Thoracic aorta (tissue), 2 donors: ENCODE data around the gene DDX4. TPM values are rescaled to one million over a fixed set of nuclear protein-coding genes. Genes with fewer than 3 reads are reported as not detected.
"Not testable (repeated sequence)": the region's sequence is repeated elsewhere in the genome, so short reads cannot be mapped to it uniquely, and the experiment has no call there.

Experiments used
- ATAC-seq: fragments of 150-250 bp; one replicate; pipeline ENCODE4 v1.8.0; 2017; ENCODE audit warnings: low read depth; ENCODE audit not compliant: insufficient number of reproducible peaks, low FRiP score
- DNase-seq: peaks from one replicate; pipeline ENCODE4 v3.0.0-alpha.2; 2020; ENCODE audit warnings: low spot score
- H3K27ac ChIP-seq, 2 donors: fragments of 200-600 bp; sonication (generic); 1 replicate in 1 of 2; 2 replicates in 1 of 2; pipeline ENCODE4 v1.5.1; 2016; ENCODE audit warnings: mild to moderate bottlenecking in 2 of 2, moderate library complexity in 2 of 2
- H3K27me3 ChIP-seq: fragments of 200-600 bp; sonication (generic); replicated peaks from 2 replicates; pipeline ENCODE4 v1.6.0; 2016; ENCODE audit warnings: mild to moderate bottlenecking; ENCODE audit not compliant: insufficient read depth
- H3K36me3 ChIP-seq: fragments of 200-600 bp; sonication (generic); one replicate; pipeline ENCODE4 v1.5.1; 2016
- H3K4me1 ChIP-seq, 2 donors: fragments of 200-600 bp; sonication (generic); 1 replicate in 1 of 2; 2 replicates in 1 of 2; pipeline versions ENCODE4 v1.5.1 to v1.6.0; 2016; ENCODE audit warnings: low read depth in 2 of 2, mild to moderate bottlenecking in 1 of 2; ENCODE audit not compliant: control insufficient read depth in 1 of 2
- H3K4me3 ChIP-seq: fragments of 200-600 bp; sonication (generic); 2 replicates; pipeline ENCODE4 v1.5.1; 2016; ENCODE audit warnings: mild to moderate bottlenecking
- H3K9me3 ChIP-seq: fragments of 200-600 bp; sonication (generic); 2 replicates; pipeline ENCODE4 v1.5.1; 2016
- CTCF ChIP-seq: fragments of 200-600 bp; sonication (generic); IDR thresholded peaks from one replicate; pipeline ENCODE4 v1.5.1; 2019; ENCODE audit warnings: antibody characterized with exemption
- total RNA-seq, 2 donors: library from RNA; depleted of rRNA; stranded (reverse); fragments of >200 nt; gene quantifications; one replicate each; pipeline versions ENCODE4 v1.1.0 to v1.2.3, GENCODE V29; 2016

Gene DDX4
- total RNA-seq, 2 donors from 2014 or later, result not detected

GRCh38 chr5:55714749-55715148 lies 23.1 kb upstream of the DDX4 start:
- no peaks in the 10 kb centered on the region for H3K9me3 ChIP-seq
- no peak for DNase-seq
- no peak for TF ChIP-seq CTCF
- H3K36me3 ChIP-seq, result no peaks in the 10 kb centered on the region
- peaks cover 0 to 8% of the 10 kb centered on the region in 2 donors for H3K4me1 ChIP-seq
- no peak overlapping the region for H3K27ac ChIP-seq
- ATAC-seq, result no peak
- no peak overlapping the region for H3K4me3 ChIP-seq
- no peaks in the 10 kb centered on the region for H3K27me3 ChIP-seq

GRCh38 chr5:55715519-55716078 lies 22.3 kb upstream of the DDX4 start:
- ATAC-seq (no peak), DNase-seq (no peak)
- Histone ChIP-seq H3K4me1 (peaks cover 0 to 8% of the 10 kb centered on the region in 2 donors), H3K9me3 (no peaks in the 10 kb centered on the region), H3K27me3 (no peaks in the 10 kb centered on the region), H3K4me3 (no peak overlapping the region), H3K27ac (no peak overlapping the region), H3K36me3 (no peaks in the 10 kb centered on the region)
- no peak for TF ChIP-seq CTCF

GRCh38 chr5:55719026-55719425 lies 18.8 kb upstream of the DDX4 start:
- not testable (repeated sequence) for H3K27me3 ChIP-seq, ATAC-seq, H3K9me3 ChIP-seq, H3K27ac ChIP-seq, H3K4me1 ChIP-seq, DNase-seq, H3K4me3 ChIP-seq, H3K36me3 ChIP-seq

- no peak for TF ChIP-seq CTCF
- no peak for DNase-seq
- Histone ChIP-seq H3K27me3 (no peaks in the 10 kb centered on the region), H3K9me3 (no peaks in the 10 kb centered on the region), H3K27ac (no peak overlapping the region), H3K4me1 (no peaks in the 10 kb centered on the region), H3K4me3 (no peak overlapping the region), H3K36me3 (no peaks in the 10 kb centered on the region)
- ATAC-seq, result no peak
These were observed 17.6 kb upstream of the DDX4 start for GRCh38 chr5:55720188-55720703.

GRCh38 chr5:55724281-55724680 lies 13.6 kb upstream of the DDX4 start:
- H3K36me3 ChIP-seq, result no peaks in the 10 kb centered on the region
- H3K27me3 ChIP-seq, result no peaks in the 10 kb centered on the region
- no peak overlapping the region for H3K4me3 ChIP-seq
- no peak overlapping the region for H3K27ac ChIP-seq
- ATAC-seq, result no peak
- no peaks in the 10 kb centered on the region for H3K9me3 ChIP-seq
- no peak for TF ChIP-seq CTCF
- no peak for DNase-seq
- H3K4me1 ChIP-seq, result no peaks in the 10 kb centered on the region

GRCh38 chr5:55731848-55732247 lies 6.0 kb upstream of the DDX4 start:
- no peak for ATAC-seq
- no peak overlapping the region for H3K27ac ChIP-seq
- no peak for DNase-seq
- H3K27me3 ChIP-seq, result no peaks in the 10 kb centered on the region
- H3K4me1 ChIP-seq, result no peaks in the 10 kb centered on the region
- H3K4me3 ChIP-seq, result no peak overlapping the region
- no peak for TF ChIP-seq CTCF
- no peaks in the 10 kb centered on the region for H3K9me3 ChIP-seq
- H3K36me3 ChIP-seq, result no peaks in the 10 kb centered on the region
